ENCODE measurements around the gene EIF1AX. TPM values are rescaled to one million over a fixed set of nuclear protein-coding genes. Genes with fewer than 3 reads are reported as not detected.
A peak's percentile ranks its signal among the peaks of the same experiment; 100 is the strongest.
"Not testable (repeated sequence)": the region's sequence is repeated elsewhere in the genome, so short reads cannot be mapped to it uniquely, and the experiment has no call there.

The EIF1AX gene
- total and polyA plus RNA-seq, 8 donors = 80.1 to 125 (median 93.2) TPM

- H3K27me3 ChIP-seq = no peaks in the 10 kb centered on the region
- H3K4me1 ChIP-seq = no peaks in the 10 kb centered on the region
- DNase-seq (no peak), ATAC-seq (no peak)
- H3K4me3 ChIP-seq = no peak overlapping the region
- H3K9me3 ChIP-seq = no peaks in the 10 kb centered on the region
- intact Hi-C loops (cut with DNase I) = no loop called here
- no peak overlapping the region for H3K27ac ChIP-seq
- H3K36me3 ChIP-seq = peaks cover 0 to 53% of the 10 kb centered on the region in 2 donors
- TF ChIP-seq, protein P1, sequence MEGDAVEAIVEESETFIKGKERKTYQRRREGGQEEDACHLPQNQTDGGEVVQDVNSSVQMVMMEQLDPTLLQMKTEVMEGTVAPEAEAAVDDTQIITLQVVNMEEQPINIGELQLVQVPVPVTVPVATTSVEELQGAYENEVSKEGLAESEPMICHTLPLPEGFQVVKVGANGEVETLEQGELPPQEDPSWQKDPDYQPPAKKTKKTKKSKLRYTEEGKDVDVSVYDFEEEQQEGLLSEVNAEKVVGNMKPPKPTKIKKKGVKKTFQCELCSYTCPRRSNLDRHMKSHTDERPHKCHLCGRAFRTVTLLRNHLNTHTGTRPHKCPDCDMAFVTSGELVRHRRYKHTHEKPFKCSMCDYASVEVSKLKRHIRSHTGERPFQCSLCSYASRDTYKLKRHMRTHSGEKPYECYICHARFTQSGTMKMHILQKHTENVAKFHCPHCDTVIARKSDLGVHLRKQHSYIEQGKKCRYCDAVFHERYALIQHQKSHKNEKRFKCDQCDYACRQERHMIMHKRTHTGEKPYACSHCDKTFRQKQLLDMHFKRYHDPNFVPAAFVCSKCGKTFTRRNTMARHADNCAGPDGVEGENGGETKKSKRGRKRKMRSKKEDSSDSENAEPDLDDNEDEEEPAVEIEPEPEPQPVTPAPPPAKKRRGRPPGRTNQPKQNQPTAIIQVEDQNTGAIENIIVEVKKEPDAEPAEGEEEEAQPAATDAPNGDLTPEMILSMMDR (IDR thresholded peaks at IDR 0.05) = no peak
These were observed 11.3 kb downstream of the EIF1AX start for GRCh38 chrX:20130357-20130756.

DNA sequence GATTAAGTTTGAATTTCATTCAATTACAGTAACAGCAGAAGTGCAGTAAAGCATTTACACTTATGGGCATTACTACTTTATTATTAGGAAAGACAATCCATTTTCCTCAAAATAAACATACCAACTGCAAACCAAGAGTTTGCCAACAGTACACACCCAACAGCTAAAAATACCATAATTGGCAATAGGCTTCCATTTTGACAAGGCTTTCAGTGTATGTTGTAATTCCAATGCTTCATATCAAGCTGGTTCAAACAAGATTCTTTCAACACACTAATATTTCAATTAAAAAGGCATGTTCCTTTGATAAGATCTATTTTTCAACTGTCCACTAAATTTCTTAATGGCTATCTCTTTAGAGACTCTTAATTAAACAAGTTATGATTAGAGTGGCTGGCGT lies 12.1 kb downstream of the EIF1AX start:
- TF ChIP-seq, protein P1 (IDR thresholded peaks at IDR 0.05) = no peak
- Histone ChIP-seq H3K4me3 (no peak overlapping the region), H3K36me3 (peaks cover 0 to 46% of the 10 kb centered on the region in 2 donors), H3K27me3 (no peaks in the 10 kb centered on the region), H3K27ac (no peak overlapping the region), H3K4me1 (no peaks in the 10 kb centered on the region), H3K9me3 (no peaks in the 10 kb centered on the region)
- DNase-seq (no peak), ATAC-seq (peak; percentile 27)
- intact Hi-C loops (cut with DNase I) = loop anchor here in 1 of 2 donors (10.0 kb wide), 1 partner anchor 215 kb away; no protein-coding TSS in a partner anchor

DNA sequence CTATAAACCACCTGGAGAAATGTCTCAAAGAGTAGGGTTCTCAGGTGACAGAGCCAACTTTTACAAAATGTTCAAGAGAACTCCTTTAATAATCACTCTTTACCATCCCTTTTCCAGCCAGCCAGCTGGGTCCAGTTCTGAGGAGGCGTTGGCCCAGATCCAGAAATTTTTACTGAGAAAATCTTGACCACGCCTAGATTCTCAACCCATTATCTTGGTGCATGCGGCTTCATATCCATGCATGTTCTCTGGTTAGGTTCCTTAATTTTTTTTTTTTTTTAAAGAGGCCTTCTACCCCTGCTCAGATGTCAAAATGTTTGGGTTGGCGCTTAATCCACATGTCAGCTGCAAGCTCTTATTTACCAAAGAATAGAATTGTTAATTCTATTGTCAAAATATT lies 13.0 kb downstream of the EIF1AX start:
- Histone ChIP-seq H3K9me3 (no peaks in the 10 kb centered on the region), H3K27me3 (no peaks in the 10 kb centered on the region), H3K36me3 (peaks cover 0 to 37% of the 10 kb centered on the region in 2 donors), H3K27ac (no peak overlapping the region), H3K4me3 (no peak overlapping the region), H3K4me1 (no peaks in the 10 kb centered on the region)
- no peak for ATAC-seq
- intact Hi-C loops (cut with DNase I) = loop anchor here in 1 of 2 donors (10.0 kb wide), 1 partner anchor 214 kb away; no protein-coding TSS in a partner anchor
- no peak for DNase-seq
- TF ChIP-seq, protein P1 (IDR thresholded peaks at IDR 0.05) = no peak

- DNase-seq = not testable (repeated sequence)
These were observed 14.2 kb downstream of the EIF1AX start for GRCh38 chrX:20127440-20127839.

GRCh38 chrX:20126833-20127232 lies 14.8 kb downstream of the EIF1AX start:
- H3K27ac ChIP-seq, H3K9me3 ChIP-seq, H3K4me1 ChIP-seq, DNase-seq, ATAC-seq, H3K4me3 ChIP-seq, H3K27me3 ChIP-seq: not testable (repeated sequence)
- intact Hi-C loops (cut with DNase I) = loop anchor here in 1 of 2 donors (10.0 kb wide), 1 partner anchor 212 kb away; no protein-coding TSS in a partner anchor
- peaks cover 0 to 27% of the 10 kb centered on the region in 2 donors for H3K36me3 ChIP-seq

More at GRCh38 chrX:20127440-20127839, 14.2 kb downstream of the EIF1AX start:
- H3K27ac ChIP-seq, H3K4me3 ChIP-seq, H3K9me3 ChIP-seq, H3K4me1 ChIP-seq, H3K27me3 ChIP-seq: not testable (repeated sequence)
- TF ChIP-seq, protein P1 (IDR thresholded peaks at IDR 0.05) = peak; percentile 25 to 33
- intact Hi-C loops (cut with DNase I) = loop anchor here in 1 of 2 donors (10.0 kb wide), 1 partner anchor 213 kb away; no protein-coding TSS in a partner anchor
- ATAC-seq = peak; percentile 83
- peaks cover 0 to 29% of the 10 kb centered on the region in 2 donors for H3K36me3 ChIP-seq

DNA sequence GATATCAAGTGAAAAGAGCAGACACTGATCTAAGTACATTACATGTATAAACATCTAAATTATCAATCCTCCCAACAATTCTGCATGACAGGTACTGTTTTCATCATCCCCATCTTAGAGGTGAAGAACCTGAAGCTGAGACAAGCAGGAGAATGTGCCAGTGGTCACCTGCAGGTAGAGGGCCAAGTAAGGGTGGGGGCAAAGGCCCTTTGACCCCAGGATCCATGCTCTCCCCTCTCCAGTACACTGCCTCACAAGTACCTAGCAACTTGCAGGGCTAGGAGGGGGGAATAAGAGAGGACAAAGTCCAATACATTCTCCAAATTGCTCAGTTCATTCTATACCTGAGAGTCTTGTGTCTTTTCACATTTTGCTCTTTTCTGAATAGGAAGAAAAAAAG lies 16.7 kb downstream of the EIF1AX start:
- ATAC-seq (no peak), DNase-seq (no peak)
- TF ChIP-seq, protein P1 (IDR thresholded peaks at IDR 0.05) = no peak
- Histone ChIP-seq H3K4me1 (no peaks in the 10 kb centered on the region), H3K9me3 (no peaks in the 10 kb centered on the region), H3K36me3 (peaks cover 0 to 9% of the 10 kb centered on the region in 2 donors), H3K27me3 (no peaks in the 10 kb centered on the region), H3K4me3 (no peak overlapping the region), H3K27ac (no peak overlapping the region)
- intact Hi-C loops (cut with DNase I) = loop anchor here in 1 of 2 donors (10.0 kb wide), 1 partner anchor 210 kb away; no protein-coding TSS in a partner anchor

Measured in left lung (tissue), 10 donors.